A549 (cell line): Measurements from ENCODE around the gene IL3.

Experiments
- CBX2 ChIP-seq: fragments of 200-600 bp; sonication (generic); IDR thresholded peaks from 2 replicates; pipeline ENCODE4 v1.6.1; 2016; ENCODE audit warnings: low read depth, mild to moderate bottlenecking, borderline replicate concordance
- CTCF ChIP-seq: fragments of >200 bp; sonication (Bioruptor Twin); formaldehyde crosslinking; IDR thresholded peaks from 3 replicates; pipeline ENCODE4 v1.5.1; 2016
- HDAC2 ChIP-seq: fragments of 200-600 bp; sonication (generic); IDR thresholded peaks from 2 replicates; pipeline ENCODE4 v1.6.1; 2016
- HOXA7 ChIP-seq: fragments of 250-450 bp; sonication (Bioruptor Pico); IDR thresholded peaks from 2 replicates; pipeline ENCODE4 v1.5.0; 2020; ENCODE audit warnings: mild to moderate bottlenecking, moderate library complexity
- KDM5A ChIP-seq: fragments of 200-600 bp; sonication (generic); IDR thresholded peaks from 2 replicates; pipeline ENCODE4 v1.6.1; 2016; ENCODE audit warnings: antibody characterized with exemption, mild to moderate bottlenecking
- MYC ChIP-seq: IDR thresholded peaks from 2 replicates; pipeline ENCODE4 v1.6.1; 2012; ENCODE audit warnings: mild to moderate bottlenecking, inconsistent platforms, low read length, improper control_type of control experiment, borderline replicate concordance
- POLR2A ChIP-seq: IDR thresholded peaks from 2 replicates; pipeline ENCODE4 v1.6.1; 2012; ENCODE audit warnings: mild to moderate bottlenecking, low read length

GRCh38 chr5:132010989-132011621 is 49.4 kb upstream of the IL3 start:
- TF ChIP-seq POLR2A (no peak), CTCF (no peak), MYC (no peak), CBX2 (no peak), HDAC2 (no peak), HOXA7 (CRISPR knock-in tag) (no peak), KDM5A (no peak)
